OCI-M2 (cell line): ENCODE measurements around the gene MIOX.

ENCODE experiments used
- DNase-seq: peaks from one replicate; lab custom pipeline; 2025; ENCODE audit not compliant: unreplicated experiment; lab: John Stamatoyannopoulos, UW

Gene MIOX

GRCh38 chr22:50471962-50472361 lies 14.7 kb upstream of the MIOX start:
- DNase-seq = no peak

- no peak for DNase-seq
Measured at GRCh38 chr22:50473088-50473487, 13.6 kb upstream of the MIOX start.

GRCh38 chr22:50473855-50474671 lies 12.6 kb upstream of the MIOX start:
- DNase-seq = no peak

- DNase-seq = peak; percentile 12
Measured at GRCh38 chr22:50474710-50475651, 11.7 kb upstream of the MIOX start, which contains the start of gene SBF1. Gene SBF1 (minus strand): TSS chr22:50475035. CDS start chr22:50474840, 195 bp downstream.

GRCh38 chr22:50475652-50476002 lies 11.0 kb upstream of the MIOX start:
- DNase-seq = no peak

GRCh38 chr22:50476868-50477267 lies 9.8 kb upstream of the MIOX start:
- DNase-seq = no peak

- no peak for DNase-seq
Measured at GRCh38 chr22:50477923-50478322, 8.7 kb upstream of the MIOX start.

- no peak for DNase-seq
Measured at GRCh38 chr22:50479721-50480120, 6.9 kb upstream of the MIOX start.

GRCh38 chr22:50481045-50481439 lies 5.6 kb upstream of the MIOX start:
- no peak for DNase-seq

- DNase-seq = no peak
Measured at GRCh38 chr22:50481440-50482106, 5.1 kb upstream of the MIOX start, which contains the start of gene ADM2. Gene ADM2 (plus strand): TSS chr22:50481543. CDS start chr22:50481848, 305 bp downstream.

- no peak for DNase-seq
Measured at GRCh38 chr22:50482107-50483074, 4.3 kb upstream of the MIOX start.

- DNase-seq = no peak
Measured at GRCh38 chr22:50483106-50483505, 3.6 kb upstream of the MIOX start.

- DNase-seq = no peak
Measured at GRCh38 chr22:50483556-50483955, 3.1 kb upstream of the MIOX start.

GRCh38 chr22:50483977-50484853 lies 2.4 kb upstream of the MIOX start:
- no peak for DNase-seq

GRCh38 chr22:50485221-50486131 lies 1.2 kb upstream of the MIOX start:
- no peak for DNase-seq

GRCh38 chr22:50487290-50488005 lies 789 bp downstream of the MIOX start:
- no peak for DNase-seq

- no peak for DNase-seq
Measured at GRCh38 chr22:50488006-50488677, 1.5 kb downstream of the MIOX start.
